Neutrophil (primary cell): ENCODE results near the gene MYL3.

ENCODE experiments used
- H3K27ac ChIP-seq: fragments of 200-600 bp; sonication (generic); 2 replicates; pipeline ENCODE4 v1.5.1; 2016; ENCODE audit warnings: mild to moderate bottlenecking, moderate library complexity
- H3K27me3 ChIP-seq: fragments of 200-600 bp; sonication (generic); 2 replicates; pipeline ENCODE4 v1.6.0; 2016; ENCODE audit warnings: mild to moderate bottlenecking
- H3K36me3 ChIP-seq: fragments of 200-600 bp; sonication (generic); 2 replicates; pipeline ENCODE4 v1.5.1; 2017
- H3K4me1 ChIP-seq, 2 experiments: fragments of 200-600 bp in 1 of 2; sonication (generic) in 1 of 2; 1 replicate in 1 of 2; 2 replicates in 1 of 2; pipeline versions ENCODE4 v1.5.1 to v1.6.1; 2013 to 2016; ENCODE audit warnings: low read depth in 1 of 2, low read length in 1 of 2, mild to moderate bottlenecking in 1 of 2, moderate library complexity in 1 of 2; ENCODE audit not compliant: control insufficient read depth in 1 of 2, insufficient read depth in 1 of 2
- H3K4me3 ChIP-seq, 2 experiments: fragments of 200-600 bp in 1 of 2; sonication (generic) in 1 of 2; 1 replicate in 1 of 2; 2 replicates in 1 of 2; pipeline ENCODE4 v1.5.1; 2013 to 2016; ENCODE audit warnings: low read depth in 1 of 2, low read length in 1 of 2, mild to moderate bottlenecking in 1 of 2, moderate library complexity in 1 of 2
- H3K9me3 ChIP-seq: fragments of 200-600 bp; sonication (generic); 2 replicates; pipeline ENCODE4 v1.5.1; 2016
- CTCF ChIP-seq: fragments of 200-600 bp; sonication (generic); IDR thresholded peaks from 2 replicates; pipeline ENCODE4 v1.5.1; 2016; ENCODE audit warnings: antibody characterized with exemption

MYL3 gene

DNA sequence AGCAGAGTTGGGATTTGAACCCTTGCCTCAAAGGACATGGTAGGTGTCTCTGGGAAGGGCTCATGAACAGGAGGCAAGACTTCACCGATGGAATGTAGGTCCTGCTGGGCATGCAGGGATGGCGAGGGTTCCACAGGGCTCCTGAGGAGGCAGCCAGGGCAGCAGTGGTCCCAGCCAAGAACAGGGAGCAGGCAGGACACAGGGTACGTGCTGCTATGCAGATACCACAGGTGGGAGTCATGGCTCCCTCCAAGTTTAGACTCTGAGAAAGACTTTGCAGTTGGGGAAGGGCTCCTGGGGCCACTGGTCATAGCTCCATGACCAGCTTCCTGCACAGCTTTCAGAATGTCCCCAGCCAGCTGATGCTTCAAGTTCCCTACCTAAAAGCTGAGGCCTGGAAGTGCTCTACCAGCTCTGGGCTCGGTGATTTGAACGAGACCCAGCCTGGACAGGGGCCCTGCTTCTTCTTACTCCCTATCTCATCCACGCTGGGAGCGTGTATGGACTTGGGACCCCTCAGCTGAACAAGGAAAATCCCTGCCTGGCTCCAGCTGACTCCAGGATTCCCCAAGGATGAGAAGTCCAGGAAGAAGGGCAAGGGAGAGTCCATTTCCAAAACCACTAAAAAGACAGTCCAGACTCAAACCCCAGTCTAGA is 747 bp downstream of the MYL3 start:
- H3K27me3 ChIP-seq, result no peaks in the 10 kb centered on the region
- H3K27ac ChIP-seq, result no peak overlapping the region
- H3K9me3 ChIP-seq, result no peaks in the 10 kb centered on the region
- no peak for TF ChIP-seq CTCF
- no peak overlapping the region for H3K4me3 ChIP-seq
- no peaks in the 10 kb centered on the region for H3K36me3 ChIP-seq
- peaks cover 13 to 15% of the 10 kb centered on the region in 2 experiments for H3K4me1 ChIP-seq

DNA sequence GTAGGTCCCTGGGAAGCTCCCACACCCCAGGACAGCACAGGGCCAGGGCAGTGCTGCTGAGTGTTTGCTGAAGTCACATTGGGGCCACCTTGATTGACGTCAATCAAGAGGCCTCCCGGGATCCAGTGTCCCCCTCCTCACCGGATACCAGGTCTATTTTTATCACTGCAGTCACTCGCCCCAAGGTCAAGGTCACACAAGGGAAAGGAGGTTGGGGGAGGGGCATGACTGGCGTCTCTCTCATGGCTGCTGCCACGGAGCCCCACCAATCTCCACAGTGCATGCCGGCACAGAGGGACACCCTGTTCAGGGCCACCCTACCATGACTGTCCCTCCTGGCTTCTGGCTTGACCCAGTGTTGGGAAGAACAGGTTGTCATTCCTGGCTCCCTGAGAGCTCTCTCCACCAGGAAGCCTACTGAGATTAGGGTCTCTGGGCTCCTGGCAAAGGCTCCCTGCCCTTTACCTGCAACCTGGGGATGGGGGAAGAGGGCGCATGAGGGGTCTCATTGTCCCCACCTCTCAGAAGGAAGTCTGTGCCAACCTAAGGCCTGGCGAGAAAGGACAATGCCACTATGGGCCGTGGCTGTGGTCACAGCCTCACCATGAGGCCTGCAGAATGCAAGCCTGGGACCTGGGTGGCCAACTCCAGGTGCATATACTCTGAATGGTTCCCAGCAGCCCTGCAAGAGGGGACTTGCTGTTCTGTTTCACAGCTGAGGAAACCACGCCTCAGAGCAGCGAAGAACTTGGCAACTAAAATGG is 1.5 kb downstream of the MYL3 start:
- H3K4me3 ChIP-seq, result no peak overlapping the region
- H3K9me3 ChIP-seq, result no peaks in the 10 kb centered on the region
- no peaks in the 10 kb centered on the region for H3K36me3 ChIP-seq
- no peaks in the 10 kb centered on the region for H3K27me3 ChIP-seq
- TF ChIP-seq CTCF, result no peak
- H3K4me1 ChIP-seq, result peaks cover 13 to 15% of the 10 kb centered on the region in 2 experiments
- H3K27ac ChIP-seq, result no peak overlapping the region

- Histone ChIP-seq H3K36me3 (no peaks in the 10 kb centered on the region), H3K27me3 (no peaks in the 10 kb centered on the region), H3K9me3 (no peaks in the 10 kb centered on the region), H3K4me1 (peaks cover 13 to 15% of the 10 kb centered on the region in 2 experiments), H3K27ac (no peak overlapping the region), H3K4me3 (no peak overlapping the region)
- no peak for TF ChIP-seq CTCF
Observed at GRCh38 chr3:46860810-46861604, 2.2 kb downstream of the MYL3 start.

- H3K36me3 ChIP-seq, result no peaks in the 10 kb centered on the region
- H3K27ac ChIP-seq, result no peak overlapping the region
- no peaks in the 10 kb centered on the region for H3K9me3 ChIP-seq
- no peak for TF ChIP-seq CTCF
- H3K4me3 ChIP-seq, result no peak overlapping the region
- no peaks in the 10 kb centered on the region for H3K27me3 ChIP-seq
- H3K4me1 ChIP-seq, result peaks cover 7 to 8% of the 10 kb centered on the region in 2 experiments
Observed at GRCh38 chr3:46860017-46860809, 3.0 kb downstream of the MYL3 start.
